ENCODE data around the gene GPX2. TPM values are rescaled to one million over a fixed set of nuclear protein-coding genes. Genes with fewer than 3 reads are reported as not detected.
"Not testable (repeated sequence)": the region's sequence is repeated elsewhere in the genome, so short reads cannot be mapped to it uniquely, and the experiment has no call there.

GPX2 gene
- total RNA-seq, 4 donors from 2014 or later, result 0.49 to 1.4 (median 0.61) TPM; not detected in 1

DNA sequence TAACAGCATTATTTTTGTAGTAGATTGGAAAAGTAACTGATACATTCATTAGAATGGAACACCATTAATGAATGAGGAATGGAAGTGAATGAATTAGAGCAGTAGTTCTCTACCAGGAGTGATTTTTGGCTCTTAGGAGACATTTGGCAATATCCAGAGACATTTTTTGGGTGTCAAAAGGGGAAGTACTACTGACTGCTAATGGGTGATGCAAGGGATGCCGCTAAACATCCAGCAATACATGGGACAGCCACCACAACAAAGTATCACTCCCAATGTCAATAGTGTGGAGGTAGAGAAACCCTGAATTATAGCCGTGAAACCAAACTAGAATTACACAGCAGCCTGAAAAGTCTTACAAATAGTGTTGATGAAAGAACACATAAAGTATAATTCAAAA, 26.7 kb downstream of the GPX2 start:
- TF ChIP-seq, protein P1, sequence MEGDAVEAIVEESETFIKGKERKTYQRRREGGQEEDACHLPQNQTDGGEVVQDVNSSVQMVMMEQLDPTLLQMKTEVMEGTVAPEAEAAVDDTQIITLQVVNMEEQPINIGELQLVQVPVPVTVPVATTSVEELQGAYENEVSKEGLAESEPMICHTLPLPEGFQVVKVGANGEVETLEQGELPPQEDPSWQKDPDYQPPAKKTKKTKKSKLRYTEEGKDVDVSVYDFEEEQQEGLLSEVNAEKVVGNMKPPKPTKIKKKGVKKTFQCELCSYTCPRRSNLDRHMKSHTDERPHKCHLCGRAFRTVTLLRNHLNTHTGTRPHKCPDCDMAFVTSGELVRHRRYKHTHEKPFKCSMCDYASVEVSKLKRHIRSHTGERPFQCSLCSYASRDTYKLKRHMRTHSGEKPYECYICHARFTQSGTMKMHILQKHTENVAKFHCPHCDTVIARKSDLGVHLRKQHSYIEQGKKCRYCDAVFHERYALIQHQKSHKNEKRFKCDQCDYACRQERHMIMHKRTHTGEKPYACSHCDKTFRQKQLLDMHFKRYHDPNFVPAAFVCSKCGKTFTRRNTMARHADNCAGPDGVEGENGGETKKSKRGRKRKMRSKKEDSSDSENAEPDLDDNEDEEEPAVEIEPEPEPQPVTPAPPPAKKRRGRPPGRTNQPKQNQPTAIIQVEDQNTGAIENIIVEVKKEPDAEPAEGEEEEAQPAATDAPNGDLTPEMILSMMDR (IDR thresholded peaks at IDR 0.05 in 4 of 5, conservative IDR thresholded peaks at IDR 0.05 in 1 of 5), result no peak
- TF ChIP-seq POLR2A (IDR thresholded peaks at IDR 0.05), result no peak
- DNase-seq, result no peak
- ATAC-seq, result no peak
- Histone ChIP-seq H3K36me3 (no peaks in the 10 kb centered on the region), H3K27ac (no peak overlapping the region), H3K4me3 (peak overlapping the region in 1 of 4 donors; percentile 100), H3K27me3 (no peaks in the 10 kb centered on the region), H3K9me3 (no peaks in the 10 kb centered on the region), H3K4me1 (peaks cover 48 to 49% of the 10 kb centered on the region in 2 donors)
- in situ Hi-C loops (cut with MboI; ENCODE audit: low sequenced_read_pairs in 4 of 4), result loop anchor here in 1 of 4 donors (10.0 kb wide), 1 partner anchor 69 kb away; the partner anchor contains the start of gene FNTB
- intact Hi-C loops (cut with DNase I; ENCODE audit: low total_unique reads), result loop anchor here (10.0 kb wide), 1 partner anchor 411 kb away; the partner anchor contains the start of genes ZBTB1 and ZBTB25

DNA sequence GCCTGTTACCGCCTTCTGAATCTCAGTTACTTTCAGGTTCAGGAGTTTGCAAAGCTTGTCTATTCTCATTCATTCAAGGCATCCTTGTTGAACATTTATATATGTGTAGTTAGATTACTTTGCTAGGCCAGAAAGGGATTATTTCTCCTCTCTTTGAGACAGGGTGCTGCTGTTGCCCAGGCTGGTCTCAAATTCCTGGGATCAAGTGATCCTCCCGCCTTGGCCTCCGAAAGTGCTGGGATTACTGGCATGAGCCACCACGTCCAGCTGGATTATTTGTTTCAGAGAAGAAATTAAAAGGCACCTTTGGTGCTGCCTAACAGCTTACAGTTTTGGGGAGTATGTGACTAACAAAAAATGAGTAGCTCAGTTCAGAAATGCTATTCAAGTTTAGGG, 27.5 kb downstream of the GPX2 start:
- Histone ChIP-seq H3K9me3 (no peaks in the 10 kb centered on the region), H3K27me3 (no peaks in the 10 kb centered on the region), H3K27ac (peak overlapping the region; percentile 95 to 98 (median 97)), H3K4me3 (peak overlapping the region; percentile 86 to 100 (median 90)), H3K36me3 (no peaks in the 10 kb centered on the region), H3K4me1 (peaks cover 40 to 45% of the 10 kb centered on the region in 2 donors)
- intact Hi-C loops (cut with DNase I; ENCODE audit: low total_unique reads) (loop anchor here (10.0 kb wide), 1 partner anchor 410 kb away; the partner anchor contains the start of genes ZBTB1 and ZBTB25), in situ Hi-C loops (cut with MboI; ENCODE audit: low sequenced_read_pairs in 4 of 4) (loop anchor here in 1 of 4 donors (10.0 kb wide), 1 partner anchor 70 kb away; the partner anchor contains the start of gene FNTB)
- DNase-seq (no peak), ATAC-seq (no peak)
- TF ChIP-seq, protein P1 (IDR thresholded peaks at IDR 0.05 in 4 of 5, conservative IDR thresholded peaks at IDR 0.05 in 1 of 5), result no peak
- TF ChIP-seq POLR2A (IDR thresholded peaks at IDR 0.05), result no peak

DNA sequence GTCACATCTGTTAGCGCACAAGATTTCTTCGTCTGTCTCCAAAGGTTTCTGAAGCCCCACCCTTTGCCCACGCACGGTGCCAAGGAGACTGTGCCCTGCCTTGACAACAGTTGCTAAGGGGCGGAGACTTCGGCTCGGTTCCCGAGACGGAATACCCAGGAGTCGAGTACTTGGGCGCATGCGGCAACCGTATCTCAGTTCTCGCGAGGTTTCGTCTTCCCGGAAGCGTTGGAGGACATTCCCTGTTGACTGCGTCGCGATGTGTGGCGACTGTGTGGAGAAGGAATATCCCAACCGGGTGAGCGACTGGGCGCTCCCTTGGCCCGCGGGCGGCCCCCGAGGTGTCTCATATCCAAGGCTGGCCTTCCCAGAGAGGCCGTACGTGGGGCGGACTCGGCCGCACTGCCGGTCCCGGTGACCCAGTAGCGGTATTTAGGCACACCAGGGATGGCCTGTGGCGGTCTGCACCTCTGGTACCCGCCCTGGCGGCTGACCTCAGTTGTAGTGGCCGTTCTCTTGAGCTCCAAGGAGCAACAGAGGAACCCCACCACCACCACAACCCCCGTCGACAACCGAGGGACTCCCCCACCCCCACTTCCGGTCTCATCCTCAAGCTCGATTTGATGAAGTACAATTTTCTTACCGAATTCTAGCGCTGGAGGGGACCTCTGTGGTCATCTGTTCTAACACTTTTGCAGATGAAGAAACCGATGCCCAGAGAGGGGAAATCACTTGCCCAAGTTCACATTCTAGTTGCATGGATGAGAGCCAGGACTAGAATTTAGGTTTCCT, 28.1 kb downstream of the GPX2 start, which contains the start of gene CHURC1:
Gene CHURC1 (plus strand): TSS at position 219 of the 792 bp plus-strand sequence. CDS start 41 bp downstream, at position 260.
- intact Hi-C loops (cut with DNase I; ENCODE audit: low total_unique reads), result loop anchor here (5.0 to 10.0 kb wide), 2 partner anchors 410 to 498 kb away; partner anchors contain the start of genes FUT8, ZBTB1 and ZBTB25
- Histone ChIP-seq H3K9me3 (no peaks in the 10 kb centered on the region), H3K4me1 (peaks cover 34 to 39% of the 10 kb centered on the region in 2 donors), H3K4me3 (peak within 1 kb of the TSS; percentile 86 to 100 (median 90)), H3K36me3 (no peaks in the 10 kb centered on the region), H3K27me3 (no peaks in the 10 kb centered on the region), H3K27ac (peak within 1 kb of the TSS; percentile 95 to 98 (median 97))
- ATAC-seq, result peak; percentile 99
- peak; percentile 79 to 91 for TF ChIP-seq POLR2A (IDR thresholded peaks at IDR 0.05)
- TF ChIP-seq, protein P1 (IDR thresholded peaks at IDR 0.05 in 4 of 5, conservative IDR thresholded peaks at IDR 0.05 in 1 of 5), result no peak
- in situ Hi-C loops (cut with MboI; ENCODE audit: low sequenced_read_pairs in 4 of 4), result loop anchor here in 1 of 4 donors (10.0 kb wide), 1 partner anchor 70 kb away; the partner anchor contains the start of gene FNTB
- peak; percentile 97 to 99 for DNase-seq

DNA sequence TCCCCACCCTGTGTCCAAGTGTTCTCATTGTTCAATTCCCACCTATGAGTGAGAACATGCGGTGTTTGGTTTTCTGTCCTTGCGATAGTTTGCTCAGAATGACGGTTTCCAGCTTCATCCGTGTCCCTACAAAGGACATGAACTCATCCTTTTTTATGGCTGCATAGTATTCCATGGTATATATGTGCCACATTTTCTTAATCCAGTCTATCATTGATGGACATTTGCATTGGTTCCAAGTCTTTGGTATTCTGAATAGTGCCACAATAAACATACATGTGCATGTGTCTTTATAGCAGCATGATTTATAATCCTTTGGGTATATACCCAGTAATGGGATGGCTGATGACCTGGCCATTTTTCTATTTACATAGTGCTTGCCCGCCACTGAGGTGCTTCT, 29.1 kb downstream of the GPX2 start:
- peak overlapping the region in 3 of 4 donors; percentile 95 to 98 (median 97) for H3K27ac ChIP-seq
- not testable (repeated sequence) for H3K9me3 ChIP-seq, H3K27me3 ChIP-seq, H3K36me3 ChIP-seq, ATAC-seq, DNase-seq
- in situ Hi-C loops (cut with MboI; ENCODE audit: low sequenced_read_pairs in 4 of 4), result loop anchor here in 1 of 4 donors (10.0 kb wide), 1 partner anchor 71 kb away; the partner anchor contains the start of gene FNTB
- H3K4me1 ChIP-seq, result peaks cover 27 to 31% of the 10 kb centered on the region in 2 donors
- H3K4me3 ChIP-seq, result peak overlapping the region in 3 of 4 donors; percentile 86 to 100 (median 87)
- intact Hi-C loops (cut with DNase I; ENCODE audit: low total_unique reads), result loop anchor here (5.0 to 10.0 kb wide), 2 partner anchors 409 to 499 kb away; partner anchors contain the start of genes FUT8, ZBTB1 and ZBTB25

Data from gastrocnemius medialis (tissue), 4 donors.